Smooth muscle cell (in vitro differentiated cells): ENCODE data around the gene CPNE7. TPM values are rescaled to one million over a fixed set of nuclear protein-coding genes. Genes with fewer than 3 reads are reported as not detected.

ENCODE experiments used
- DNase-seq: peaks from one replicate; lab custom pipeline; 2025; ENCODE audit not compliant: unreplicated experiment; lab: John Stamatoyannopoulos, UW
- H2AFZ ChIP-seq: fragments of 200-600 bp; sonication (generic); 2 replicates; pipeline ENCODE4 v1.6.0; 2016; ENCODE audit warnings: antibody characterized with exemption, low read depth, mild to moderate bottlenecking
- H3F3A ChIP-seq: fragments of 200-600 bp; sonication (generic); 2 replicates; pipeline ENCODE4 v1.6.0; 2017; ENCODE audit warnings: antibody characterized with exemption, low read depth
- H3K27ac ChIP-seq: fragments of 200-600 bp; sonication (generic); 2 replicates; pipeline ENCODE4 v1.5.1; 2016; ENCODE audit warnings: low read depth, mild to moderate bottlenecking
- H3K27me3 ChIP-seq: fragments of 200-600 bp; sonication (generic); 2 replicates; pipeline ENCODE4 v1.6.1; 2016; ENCODE audit warnings: low read depth, mild to moderate bottlenecking
- H3K36me3 ChIP-seq: fragments of 200-600 bp; sonication (generic); 2 replicates; pipeline ENCODE4 v1.5.1; 2016; ENCODE audit warnings: low read depth
- H3K4me1 ChIP-seq: fragments of 200-600 bp; sonication (generic); 2 replicates; pipeline ENCODE4 v1.5.1; 2016; ENCODE audit warnings: low read depth
- H3K4me2 ChIP-seq: fragments of 200-600 bp; sonication (generic); 2 replicates; pipeline ENCODE4 v1.6.0; 2016; ENCODE audit warnings: mild to moderate bottlenecking
- H3K4me3 ChIP-seq: fragments of 200-600 bp; sonication (generic); 2 replicates; pipeline ENCODE4 v1.5.1; 2016; ENCODE audit warnings: mild to moderate bottlenecking
- H3K79me2 ChIP-seq: fragments of 200-600 bp; sonication (generic); 2 replicates; pipeline ENCODE4 v1.6.0; 2016; ENCODE audit warnings: low read depth, mild to moderate bottlenecking
- H3K9ac ChIP-seq: fragments of 200-600 bp; sonication (generic); 2 replicates; pipeline ENCODE4 v1.6.0; 2016; ENCODE audit warnings: low read depth
- H3K9me3 ChIP-seq: fragments of 200-600 bp; sonication (generic); replicated peaks from 2 replicates; pipeline ENCODE4 v1.5.1; 2016; ENCODE audit warnings: low read depth
- H4K20me1 ChIP-seq: fragments of 200-600 bp; sonication (generic); 2 replicates; pipeline ENCODE4 v1.6.0; 2016; ENCODE audit warnings: low read depth
- CTCF ChIP-seq: fragments of 200-600 bp; sonication (generic); IDR thresholded peaks from 2 replicates; pipeline ENCODE4 v1.5.1; 2017; ENCODE audit warnings: borderline replicate concordance, mild to moderate bottlenecking, antibody characterized with exemption; ENCODE audit not compliant: insufficient read depth, poor library complexity, severe bottlenecking
- WGBS: methylation state at CpG from one replicate; pipeline ENCODE4 v1.1.7; 2016; ENCODE audit warnings: low lambda C conversion rate; 5-methylcytosine and 5-hydroxymethylcytosine counted together
- polyA plus RNA-seq: library from polyadenylated mRNA; unstranded; fragments of >200 nt; fragmentation: Nextera tagmentation; extraction: Ambion mirVana; gene quantifications from 2 replicates; pipeline ENCODE4 v1.2.1, GENCODE V29; 2016
- total RNA-seq: library from RNA; depleted of rRNA; stranded (reverse); fragments of >200 nt; gene quantifications from 2 replicates; pipeline ENCODE4 v1.2.3, GENCODE V29; 2014

The CPNE7 gene
- total and polyA plus RNA-seq, 2 experiments from 2014 or later = 0.14 to 0.58 TPM

GRCh38 chr16:89615176-89615575, 39.6 kb downstream of the CPNE7 start:
- Histone ChIP-seq H3K27ac (no peak overlapping the region), H3K4me1 (no peaks in the 10 kb centered on the region), H3K9ac (no peak overlapping the region), H3K9me3 (no peaks in the 10 kb centered on the region), H2AFZ (no peak overlapping the region), H3K27me3 (no peaks in the 10 kb centered on the region), H3K79me2 (no peaks in the 10 kb centered on the region), H3F3A (no peaks in the 10 kb centered on the region), H3K4me3 (no peak overlapping the region), H4K20me1 (no peaks in the 10 kb centered on the region), H3K4me2 (no peak overlapping the region), H3K36me3 (no peaks in the 10 kb centered on the region)
- DNase-seq = no peak
- no peak for TF ChIP-seq CTCF
- WGBS = 86% methylated on average over 13 of the region's 13 CpGs

- H3K79me2 ChIP-seq = no peaks in the 10 kb centered on the region
- H4K20me1 ChIP-seq = no peaks in the 10 kb centered on the region
- no peak overlapping the region for H3K4me3 ChIP-seq
- no peak overlapping the region for H2AFZ ChIP-seq
- DNase-seq = no peak
- no peak overlapping the region for H3K9ac ChIP-seq
- 58% methylated on average over 14 of the region's 17 CpGs for WGBS
- peak; percentile 67 for TF ChIP-seq CTCF
- no peaks in the 10 kb centered on the region for H3K27me3 ChIP-seq
- H3K36me3 ChIP-seq = no peaks in the 10 kb centered on the region
- no peak overlapping the region for H3K4me2 ChIP-seq
- H3K9me3 ChIP-seq = no peaks in the 10 kb centered on the region
- H3K27ac ChIP-seq = no peak overlapping the region
- no peaks in the 10 kb centered on the region for H3K4me1 ChIP-seq
- H3F3A ChIP-seq = no peaks in the 10 kb centered on the region
These were observed 40.1 kb downstream of the CPNE7 start for GRCh38 chr16:89615596-89616090.

GRCh38 chr16:89616623-89617022, 41.1 kb downstream of the CPNE7 start:
- Histone ChIP-seq H3K27me3 (no peaks in the 10 kb centered on the region), H3K79me2 (no peaks in the 10 kb centered on the region), H2AFZ (no peak overlapping the region), H3K4me2 (no peak overlapping the region), H3K4me3 (no peak overlapping the region), H3K27ac (no peak overlapping the region), H3K9me3 (no peaks in the 10 kb centered on the region), H3K4me1 (no peaks in the 10 kb centered on the region), H3K9ac (no peak overlapping the region), H4K20me1 (no peaks in the 10 kb centered on the region), H3K36me3 (no peaks in the 10 kb centered on the region), H3F3A (no peaks in the 10 kb centered on the region)
- 95% methylated on average over 18 of the region's 20 CpGs for WGBS
- DNase-seq = no peak
- TF ChIP-seq CTCF = no peak

- Histone ChIP-seq H3F3A (no peaks in the 10 kb centered on the region), H3K79me2 (no peaks in the 10 kb centered on the region), H3K4me2 (no peak overlapping the region), H3K4me1 (no peaks in the 10 kb centered on the region), H3K27me3 (no peaks in the 10 kb centered on the region), H3K27ac (no peak overlapping the region), H3K9me3 (no peaks in the 10 kb centered on the region), H3K36me3 (no peaks in the 10 kb centered on the region), H4K20me1 (no peaks in the 10 kb centered on the region), H2AFZ (no peak overlapping the region), H3K4me3 (no peak overlapping the region), H3K9ac (no peak overlapping the region)
- WGBS = 64% methylated on average over 6 of the region's 6 CpGs
- no peak for TF ChIP-seq CTCF
- no peak for DNase-seq
These were observed 41.5 kb downstream of the CPNE7 start for GRCh38 chr16:89617036-89617435.
